CD14-positive monocyte (primary cell): ENCODE measurements around the gene SULT1C2. TPM values are rescaled to one million over a fixed set of nuclear protein-coding genes. Genes with fewer than 3 reads are reported as not detected.

ENCODE experiments used
- DNase-seq, 3 donors: peaks; one replicate each; pipeline ENCODE4 v3.0.0-alpha.2; 2011 to 2022
- H2AFZ ChIP-seq: 2 replicates; pipeline ENCODE4 v1.6.0; 2012; ENCODE audit warnings: mild to moderate bottlenecking, low read depth, low read length, inconsistent platforms; ENCODE audit not compliant: insufficient read depth, poor library complexity, severe bottlenecking
- H3K27ac ChIP-seq, 2 donors: 1 replicate in 1 of 2; 2 replicates in 1 of 2; pipeline ENCODE4 v1.5.1; 2012 to 2013; ENCODE audit warnings: low read length in 2 of 2, control low read depth in 1 of 2, inconsistent platforms in 1 of 2, low read depth in 1 of 2, mild to moderate bottlenecking in 1 of 2
- H3K27me3 ChIP-seq, 2 donors: one replicate each; pipeline versions ENCODE4 v1.6.0 to v1.6.1; 2011 to 2013; ENCODE audit warnings: low read length in 2 of 2; ENCODE audit not compliant: control insufficient read depth in 2 of 2, insufficient read depth in 2 of 2
- H3K36me3 ChIP-seq, 2 donors: replicated peaks in 1 of 2; 1 replicate in 1 of 2; 2 replicates in 1 of 2; pipeline versions ENCODE4 v1.5.1 to v1.6.1; 2012 to 2013; ENCODE audit warnings: low read length in 2 of 2, control low read depth in 1 of 2, inconsistent platforms in 1 of 2, mild to moderate bottlenecking in 1 of 2; ENCODE audit not compliant: insufficient read depth in 2 of 2, control insufficient read depth in 1 of 2
- H3K4me1 ChIP-seq, 2 donors: 1 replicate in 1 of 2; 2 replicates in 1 of 2; pipeline versions ENCODE4 v1.5.1 to v1.6.1; 2012 to 2013; ENCODE audit warnings: low read length in 2 of 2, control low read depth in 1 of 2, inconsistent platforms in 1 of 2, mild to moderate bottlenecking in 1 of 2, moderate library complexity in 1 of 2; ENCODE audit not compliant: insufficient read depth in 2 of 2, control insufficient read depth in 1 of 2
- H3K4me2 ChIP-seq: replicated peaks from 2 replicates; pipeline ENCODE3; 2012; ENCODE audit warnings: low read length, moderate library complexity, mild to moderate bottlenecking; ENCODE audit not compliant: poor library complexity, severe bottlenecking; ENCODE audit errors: extremely low read depth
- H3K4me3 ChIP-seq, 3 experiments: fragments of 200-600 bp in 1 of 3; sonication (generic) in 1 of 3; replicated peaks in 1 of 3; 1 replicate in 2 of 3; 2 replicates in 1 of 3; pipeline ENCODE4 v1.5.1; 2011 to 2013; ENCODE audit warnings: low read length in 3 of 3, mild to moderate bottlenecking in 3 of 3, control low read depth in 2 of 3, low read depth in 2 of 3, inconsistent platforms in 1 of 3, moderate library complexity in 1 of 3
- H3K79me2 ChIP-seq: 2 replicates; pipeline ENCODE4 v1.6.0; 2012; ENCODE audit warnings: mild to moderate bottlenecking, control low read depth, inconsistent platforms, low read length, moderate library complexity; ENCODE audit not compliant: insufficient read depth
- H3K9ac ChIP-seq: 2 replicates; pipeline ENCODE4 v1.6.0; 2017; ENCODE audit warnings: low read length, mild to moderate bottlenecking; ENCODE audit not compliant: insufficient read depth, poor library complexity, severe bottlenecking
- H3K9me3 ChIP-seq, 2 donors: replicated peaks in 1 of 2; 1 replicate in 1 of 2; 2 replicates in 1 of 2; pipeline versions ENCODE4 v1.5.1 to v1.6.1; 2012 to 2013; ENCODE audit warnings: low read length in 2 of 2, control low read depth in 1 of 2; ENCODE audit not compliant: control insufficient read depth in 1 of 2, insufficient read depth in 1 of 2
- H4K20me1 ChIP-seq: 2 replicates; pipeline ENCODE4 v1.6.0; 2012; ENCODE audit warnings: mild to moderate bottlenecking, low read length, control low read depth, moderate library complexity; ENCODE audit not compliant: insufficient read depth
- H3K27ac Mint-ChIP-seq, 7 donors: one replicate each; pipeline ENCODE4 v1.8.0; 2020; ENCODE audit warnings: mild to moderate bottlenecking in 7 of 7, mixed read lengths in 7 of 7, moderate library complexity in 6 of 7, inconsistent platforms in 2 of 7
- H3K27me3 Mint-ChIP-seq, 3 donors: one replicate each; pipeline ENCODE4 v1.8.0; 2021 to 2022; ENCODE audit warnings: low read depth in 3 of 3, mild to moderate bottlenecking in 3 of 3, mixed read lengths in 3 of 3, moderate library complexity in 3 of 3, inconsistent platforms in 1 of 3
- H3K36me3 Mint-ChIP-seq, 2 donors: one replicate each; pipeline ENCODE4 v1.8.0; 2020; ENCODE audit warnings: mixed read lengths in 2 of 2, inconsistent platforms in 1 of 2, mild to moderate bottlenecking in 1 of 2
- H3K4me1 Mint-ChIP-seq: one replicate; pipeline ENCODE4 v1.8.0; 2020; ENCODE audit warnings: mild to moderate bottlenecking, mixed read lengths
- H3K4me3 Mint-ChIP-seq, 2 donors: one replicate each; pipeline ENCODE4 v1.8.0; 2020; ENCODE audit warnings: mild to moderate bottlenecking in 2 of 2, mixed read lengths in 2 of 2, moderate library complexity in 1 of 2
- H3K9me3 Mint-ChIP-seq, 7 donors: one replicate each; pipeline ENCODE4 v1.8.0; 2020 to 2022; ENCODE audit warnings: mixed read lengths in 7 of 7, mild to moderate bottlenecking in 6 of 7, moderate library complexity in 6 of 7, inconsistent platforms in 2 of 7
- WGBS: methylation state at CpG from one replicate; pipeline ENCODE4 v1.1.5; 2013; ENCODE audit warnings: missing lambda C conversion rate; ENCODE audit not compliant: insufficient coverage; 5-methylcytosine and 5-hydroxymethylcytosine counted together
- intact Hi-C, 2 donors: fragments of 100-400 bp; cut with micrococcal nuclease; formaldehyde crosslinking; loops; one replicate each; pipeline versions ENCODE4 v1.15.0 to v1.15.1; 2023
- polyA plus RNA-seq, 3 donors: library from polyadenylated mRNA; depleted of rRNA in 1 of 3; unstranded in 2 of 3; stranded (reverse) in 1 of 3; fragments of 300-500 nt in 2 of 3; fragments of >200 nt in 1 of 3; fragmentation: Illumina TruSeq in 2 of 3; gene quantifications; 1 replicate in 2 of 3; 2 replicates in 1 of 3; pipeline ENCODE4 v1.2.3, GENCODE V29; 2012 to 2021
- TF ChIP-seq, protein P1 (sequence below): fragments of 200-600 bp; IDR thresholded peaks from one replicate; pipeline ENCODE4 v1.8.0; 2022; ENCODE audit warnings: antibody characterized with exemption, mild to moderate bottlenecking

SULT1C2 gene
- polyA plus RNA-seq, 3 donors, result not detected

DNA sequence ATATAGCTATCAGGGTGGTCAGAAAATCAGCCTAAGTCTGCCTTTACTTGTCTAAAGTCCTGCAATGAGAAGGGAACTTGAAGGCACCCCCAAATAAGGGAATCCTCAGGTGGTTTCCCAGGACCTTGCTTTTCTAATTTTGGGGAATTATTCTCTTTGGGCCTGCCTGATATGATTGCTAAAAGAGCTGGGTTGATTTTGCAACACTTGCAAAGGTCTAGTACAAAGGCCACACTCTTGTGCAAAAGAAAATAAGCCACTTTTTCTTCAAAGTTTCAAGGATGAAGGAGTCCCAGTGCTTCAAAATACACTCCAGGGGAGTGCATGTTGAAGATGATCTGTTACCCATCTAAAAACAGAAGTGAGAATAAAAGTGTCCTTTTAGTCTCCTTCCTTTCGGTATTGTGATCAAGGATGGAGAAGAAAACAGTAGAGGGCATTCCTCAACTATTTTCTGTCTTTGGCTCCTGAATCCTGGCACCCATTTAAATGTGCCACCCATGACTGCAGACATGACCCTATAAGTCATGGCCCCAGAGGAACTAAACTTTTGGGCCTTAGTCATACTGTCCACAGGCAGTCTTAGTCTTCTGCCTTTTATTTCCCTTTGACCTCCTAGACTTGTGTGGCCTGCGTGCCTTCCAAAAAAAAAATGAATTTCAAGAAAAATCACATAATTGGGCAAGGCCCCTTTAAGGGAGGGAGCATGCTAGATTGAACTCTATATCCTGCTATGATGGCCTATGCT lies 43.9 kb upstream of the SULT1C2 start:
- H3K4me3 Mint-ChIP-seq, result no peak overlapping the region
- H3K27ac Mint-ChIP-seq, result peak overlapping the region in 1 of 7 donors; percentile 11
- intact Hi-C loops, result no loop called here

DNA sequence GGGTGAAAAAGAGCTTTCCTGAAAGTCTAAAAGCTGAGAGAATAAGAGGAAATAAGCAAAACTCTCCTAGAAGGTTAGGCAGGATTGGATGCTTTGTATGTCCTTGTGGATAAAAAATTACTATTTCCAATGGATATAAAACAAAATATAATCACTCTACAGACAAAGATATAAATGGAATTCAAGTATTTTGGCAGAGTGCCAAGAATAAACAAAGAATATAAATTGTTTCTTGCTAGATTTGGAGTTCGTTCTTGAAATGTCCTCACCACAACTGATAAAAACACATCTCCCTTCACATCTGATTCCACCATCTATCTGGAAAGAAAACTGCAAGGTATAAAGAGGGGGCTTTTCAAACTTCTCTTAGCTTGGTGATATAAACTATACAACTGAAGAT lies 35.6 kb upstream of the SULT1C2 start:
- no peaks in the 10 kb centered on the region for H4K20me1 ChIP-seq
- TF ChIP-seq, protein P1, sequence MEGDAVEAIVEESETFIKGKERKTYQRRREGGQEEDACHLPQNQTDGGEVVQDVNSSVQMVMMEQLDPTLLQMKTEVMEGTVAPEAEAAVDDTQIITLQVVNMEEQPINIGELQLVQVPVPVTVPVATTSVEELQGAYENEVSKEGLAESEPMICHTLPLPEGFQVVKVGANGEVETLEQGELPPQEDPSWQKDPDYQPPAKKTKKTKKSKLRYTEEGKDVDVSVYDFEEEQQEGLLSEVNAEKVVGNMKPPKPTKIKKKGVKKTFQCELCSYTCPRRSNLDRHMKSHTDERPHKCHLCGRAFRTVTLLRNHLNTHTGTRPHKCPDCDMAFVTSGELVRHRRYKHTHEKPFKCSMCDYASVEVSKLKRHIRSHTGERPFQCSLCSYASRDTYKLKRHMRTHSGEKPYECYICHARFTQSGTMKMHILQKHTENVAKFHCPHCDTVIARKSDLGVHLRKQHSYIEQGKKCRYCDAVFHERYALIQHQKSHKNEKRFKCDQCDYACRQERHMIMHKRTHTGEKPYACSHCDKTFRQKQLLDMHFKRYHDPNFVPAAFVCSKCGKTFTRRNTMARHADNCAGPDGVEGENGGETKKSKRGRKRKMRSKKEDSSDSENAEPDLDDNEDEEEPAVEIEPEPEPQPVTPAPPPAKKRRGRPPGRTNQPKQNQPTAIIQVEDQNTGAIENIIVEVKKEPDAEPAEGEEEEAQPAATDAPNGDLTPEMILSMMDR, result no peak
- Mint-ChIP-seq H3K4me3 (no peak overlapping the region), H3K36me3 (no peaks in the 10 kb centered on the region), H3K4me1 (no peaks in the 10 kb centered on the region), H3K27me3 (peaks cover 0 to 4% (median 2%) of the 10 kb centered on the region in 3 donors), H3K27ac (no peak overlapping the region), H3K9me3 (peaks cover 0 to 1% (median 0%) of the 10 kb centered on the region in 7 donors)
- no peak overlapping the region for H2AFZ ChIP-seq
- no CpG with 5 or more reads among the region's 1 CpG for WGBS
- DNase-seq, result no peak
- no peak overlapping the region for H3K4me2 ChIP-seq
- no peak overlapping the region for H3K9ac ChIP-seq
- no peaks in the 10 kb centered on the region for H3K79me2 ChIP-seq
- no peak overlapping the region for H3K27ac ChIP-seq
- intact Hi-C loops, result no loop called here
- no peaks in the 10 kb centered on the region for H3K36me3 ChIP-seq
- H3K4me3 ChIP-seq, result no peak overlapping the region
- H3K4me1 ChIP-seq, result no peaks in the 10 kb centered on the region
- H3K9me3 ChIP-seq, result no peaks in the 10 kb centered on the region
- H3K27me3 ChIP-seq, result no peaks in the 10 kb centered on the region

More for the DNA sequence above, 43.9 kb upstream of the SULT1C2 start:
- H3K36me3 ChIP-seq, result no peaks in the 10 kb centered on the region
- no peak overlapping the region for H3K27ac ChIP-seq
- no peaks in the 10 kb centered on the region for H3K27me3 ChIP-seq
- H3K9me3 Mint-ChIP-seq, result peaks cover 0 to 10% (median 3%) of the 10 kb centered on the region in 7 donors
- no peaks in the 10 kb centered on the region for H3K36me3 Mint-ChIP-seq
- no peak for DNase-seq
- no peak overlapping the region for H3K9ac ChIP-seq
- no peak overlapping the region for H2AFZ ChIP-seq
- no peak overlapping the region for H3K4me2 ChIP-seq
- H4K20me1 ChIP-seq, result no peaks in the 10 kb centered on the region
- H3K79me2 ChIP-seq, result no peaks in the 10 kb centered on the region
- H3K9me3 ChIP-seq, result peaks cover 0 to under 1% of the 10 kb centered on the region in 2 donors
- H3K27me3 Mint-ChIP-seq, result no peaks in the 10 kb centered on the region
- no peak overlapping the region for H3K4me3 ChIP-seq
- H3K4me1 ChIP-seq, result no peaks in the 10 kb centered on the region
- TF ChIP-seq, protein P1, result no peak
- WGBS, result no CpG with 5 or more reads among the region's 2 CpGs
- no peaks in the 10 kb centered on the region for H3K4me1 Mint-ChIP-seq
